Mammary epithelial cell (primary cell): Measurements from ENCODE around the gene SMCHD1.
"Not testable (repeated sequence)": the region's sequence is repeated elsewhere in the genome, so short reads cannot be mapped to it uniquely, and the experiment has no call there.

Experiments
- CTCF ChIP-seq, 2 donors: IDR thresholded peaks in 1 of 2; conservative IDR thresholded peaks in 1 of 2; 2 replicates each; pipeline ENCODE4 v1.5.1; 2011 to 2012; ENCODE audit warnings: inconsistent platforms in 2 of 2, low read length in 2 of 2, mild to moderate bottlenecking in 2 of 2, control low read depth in 1 of 2, low read depth in 1 of 2; ENCODE audit not compliant: insufficient read depth in 1 of 2; ENCODE audit errors: extremely low read depth in 1 of 2
- EZH2 ChIP-seq: IDR thresholded peaks from 2 replicates; pipeline ENCODE4 v1.6.1; 2012; ENCODE audit warnings: low read length, inconsistent platforms, borderline replicate concordance

GRCh38 chr18:2837290-2837689 is 181.8 kb downstream of the SMCHD1 start:
- TF ChIP-seq CTCF (conservative IDR thresholded peaks at IDR 0.05 in 1 of 2, IDR thresholded peaks at IDR 0.05 in 1 of 2; ENCODE audit: extremely low read depth in 1 of 2, insufficient read depth in 1 of 2, low read depth in 1 of 2, low read length in 2 of 2); EZH2: not testable (repeated sequence)
